Adrenal gland (tissue), 5 donors: ENCODE results near the gene OARD1.

Source experiments
- POLR2A ChIP-seq, 2 donors: fragments of 450-650 bp; IDR thresholded peaks; one replicate each; pipeline ENCODE4 v1.6.1; 2017; ENCODE audit warnings: antibody characterized with exemption in 2 of 2, mild to moderate bottlenecking in 2 of 2, moderate library complexity in 1 of 2
- TF ChIP-seq, protein P1 (sequence below), 6 experiments: fragments of 450-650 bp in 4 of 6; fragments of 200-600 bp in 2 of 6; sonication (generic) in 1 of 6; IDR thresholded peaks; 1 replicate in 5 of 6; 2 replicates in 1 of 6; pipeline versions ENCODE4 v1.5.1 to v1.8.0; 2016 to 2021; ENCODE audit warnings: antibody characterized with exemption in 6 of 6, mild to moderate bottlenecking in 2 of 6, moderate library complexity in 1 of 6
- donor health status: DM: no; HTN: no; CAD: no.

- TF ChIP-seq, protein P1, sequence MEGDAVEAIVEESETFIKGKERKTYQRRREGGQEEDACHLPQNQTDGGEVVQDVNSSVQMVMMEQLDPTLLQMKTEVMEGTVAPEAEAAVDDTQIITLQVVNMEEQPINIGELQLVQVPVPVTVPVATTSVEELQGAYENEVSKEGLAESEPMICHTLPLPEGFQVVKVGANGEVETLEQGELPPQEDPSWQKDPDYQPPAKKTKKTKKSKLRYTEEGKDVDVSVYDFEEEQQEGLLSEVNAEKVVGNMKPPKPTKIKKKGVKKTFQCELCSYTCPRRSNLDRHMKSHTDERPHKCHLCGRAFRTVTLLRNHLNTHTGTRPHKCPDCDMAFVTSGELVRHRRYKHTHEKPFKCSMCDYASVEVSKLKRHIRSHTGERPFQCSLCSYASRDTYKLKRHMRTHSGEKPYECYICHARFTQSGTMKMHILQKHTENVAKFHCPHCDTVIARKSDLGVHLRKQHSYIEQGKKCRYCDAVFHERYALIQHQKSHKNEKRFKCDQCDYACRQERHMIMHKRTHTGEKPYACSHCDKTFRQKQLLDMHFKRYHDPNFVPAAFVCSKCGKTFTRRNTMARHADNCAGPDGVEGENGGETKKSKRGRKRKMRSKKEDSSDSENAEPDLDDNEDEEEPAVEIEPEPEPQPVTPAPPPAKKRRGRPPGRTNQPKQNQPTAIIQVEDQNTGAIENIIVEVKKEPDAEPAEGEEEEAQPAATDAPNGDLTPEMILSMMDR (IDR thresholded peaks at IDR 0.05) = no peak
- no peak for TF ChIP-seq POLR2A (IDR thresholded peaks at IDR 0.05)
Observed at GRCh38 chr6:41017663-41018062, 54.5 kb downstream of the OARD1 start.
